ENCODE measurements around the gene PSIP1.
"Not testable (repeated sequence)": the region's sequence is repeated elsewhere in the genome, so short reads cannot be mapped to it uniquely, and the experiment has no call there.

GRCh38 chr9:15442264-15442663 lies 68.5 kb downstream of the PSIP1 start:
- not testable (repeated sequence) for TF ChIP-seq CTCF, EP300, POLR2AphosphoS5 (IDR thresholded peaks at IDR 0.05)
